Heart right ventricle (tissue), 16 donors: ENCODE results near the gene BRAF. TPM values are rescaled to one million over a fixed set of nuclear protein-coding genes. Genes with fewer than 3 reads are reported as not detected.

Experiments
- ATAC-seq, 8 donors: fragments of 200-7000 bp; cut with Tn5 transposase; one replicate each; pipeline ENCODE4 v1.9.1; 2020; ENCODE audit warnings: mild to moderate bottlenecking in 8 of 8, moderate library complexity in 8 of 8, moderate number of reproducible peaks in 1 of 8
- DNase-seq, 2 donors: peaks; one replicate each; pipeline ENCODE4 v3.0.0-alpha.2; 2020
- H3K27ac ChIP-seq, 10 donors: fragments of 200-600 bp; sonication (generic) in 2 of 10; one replicate each; pipeline versions ENCODE4 v1.5.0 to v1.8.0; 2020 to 2022; ENCODE audit warnings: mild to moderate bottlenecking in 3 of 10
- H3K27me3 ChIP-seq, 7 donors: fragments of 200-600 bp; one replicate each; pipeline ENCODE4 v1.8.0; 2021 to 2022; ENCODE audit warnings: mild to moderate bottlenecking in 2 of 7
- H3K36me3 ChIP-seq, 9 donors: fragments of 200-600 bp; sonication (generic) in 1 of 9; one replicate each; pipeline versions ENCODE4 v1.5.0 to v1.8.0; 2020 to 2022; ENCODE audit warnings: mild to moderate bottlenecking in 2 of 9
- H3K4me1 ChIP-seq, 9 donors: fragments of 200-600 bp; sonication (generic) in 1 of 9; one replicate each; pipeline versions ENCODE4 v1.5.0 to v1.8.0; 2020 to 2022; ENCODE audit warnings: mild to moderate bottlenecking in 4 of 9
- H3K4me3 ChIP-seq, 10 donors: fragments of 200-600 bp; sonication (generic) in 2 of 10; one replicate each; pipeline versions ENCODE4 v1.5.0 to v1.8.0; 2020 to 2022; ENCODE audit warnings: mild to moderate bottlenecking in 7 of 10, moderate library complexity in 2 of 10
- H3K9me3 ChIP-seq, 11 donors: fragments of 200-600 bp in 10 of 11; sonication (generic) in 2 of 11; one replicate each; pipeline versions ENCODE4 v1.5.0 to v1.8.0; 2013 to 2022; ENCODE audit warnings: mild to moderate bottlenecking in 2 of 11, control low read depth in 1 of 11, moderate library complexity in 1 of 11
- CTCF ChIP-seq, 9 donors: fragments of 200-600 bp; sonication (generic) in 2 of 9; IDR thresholded peaks; one replicate each; pipeline versions ENCODE4 v1.5.0 to v1.8.0; 2021 to 2022; ENCODE audit warnings: antibody characterized with exemption in 9 of 9, mild to moderate bottlenecking in 5 of 9, moderate library complexity in 1 of 9
- WGBS, 2 donors: extraction: QIAGEN DNeasy Blood & Tissue Kit; methylation state at CpG; one replicate each; pipeline ENCODE4 v1.1.7; 2013; ENCODE audit warnings: inconsistent platforms in 1 of 2; 5-methylcytosine and 5-hydroxymethylcytosine counted together
- intact Hi-C, 10 donors: fragments of 100-400 bp; cut with DNase I; formaldehyde crosslinking; loops; one replicate each; pipeline versions ENCODE4 v1.11.1 to v1.14.2; 2022
- polyA plus RNA-seq, 2 donors: library from polyadenylated mRNA; stranded (reverse); fragments of 200-250 nt; gene quantifications; one replicate each; pipeline ENCODE4 v1.2.3, GENCODE V29; 2013
- total RNA-seq, 10 donors: library from RNA; stranded (reverse); fragmentation: NEBNext Ultra II Directional in 3 of 10; extraction: Animal tissue kit (Norgen Biotek cat#: 25700) in 3 of 10; gene quantifications; one replicate each; pipeline versions ENCODE4 v1.2.1 to v1.2.4, GENCODE V29; 2021 to 2023
- donor health status: Arrhythmogenic right ventricular cardiomyopathy.
- donor health status: ischemic (EF 13 %, LVEDD 7.1; RV severe dilation, severe dysfunction).
- donor health status: healthy with polysubstance abuse.
- donor health status: DM: no; HTN: yes; CAD: no.
- donor health status: DM: no; HTN: no; CAD: no.
- donor health status: ischemic (EF 25% LVEDD 6.9; RV normal size, moderate dysfunction).
- donor health status: ischemic (EF 25% LVEDD 5.7; RV mildly dilated, moderate dysfunction).
- donor health status: healthy.
- donor health status: DM: yes; HTN: yes; CAD: no.
- donor health status: Ischemic cardiomyopathy.
- donor health status: ischemic (EF 35%, LVEDD 5.7; RV mildly dilated, moderate dysfunction).
- donor health status: nonischemic (EF 11% LVEDD 7.7; RV severe dilation, severe dysfunction).
- donor health status: DM: yes; HTN: yes; CAD: no.
- donor health status: PGD.
- donor health status: ischemic (EF 29% LVEDD 5.4; RV normal size, mild dysfunction).
- donor health status: nonischemic (EF 23%, LVEDD 6.1; RV moderate dilation, normal function).

The BRAF gene
- total and polyA plus RNA-seq, 12 donors, result 3.8 to 36.8 (median 23.2) TPM

GRCh38 chr7:140732416-140732815 lies 192.3 kb downstream of the BRAF start:
- H3K4me1 ChIP-seq, result no peaks in the 10 kb centered on the region
- 90 to 93% methylated on average over 2 of the region's 2 CpGs for WGBS, 2 donors
- peaks cover 0 to 74% (median 4%) of the 10 kb centered on the region in 9 donors for H3K36me3 ChIP-seq
- no peak for TF ChIP-seq CTCF (IDR thresholded peaks at IDR 0.05)
- H3K27me3 ChIP-seq, result no peaks in the 10 kb centered on the region
- no peak overlapping the region for H3K27ac ChIP-seq
- no peaks in the 10 kb centered on the region for H3K9me3 ChIP-seq
- intact Hi-C loops, result no loop called here
- ATAC-seq (no peak), DNase-seq (no peak)
- H3K4me3 ChIP-seq, result no peak overlapping the region

GRCh38 chr7:140726281-140726680 lies 198.4 kb downstream of the BRAF start:
- Histone ChIP-seq H3K27me3 (no peaks in the 10 kb centered on the region), H3K9me3 (no peaks in the 10 kb centered on the region), H3K4me1 (no peaks in the 10 kb centered on the region), H3K36me3 (peaks cover 0 to 68% (median 0%) of the 10 kb centered on the region in 9 donors), H3K4me3 (no peak overlapping the region), H3K27ac (no peak overlapping the region)
- DNase-seq (no peak), ATAC-seq (no peak)
- intact Hi-C loops, result no loop called here
- TF ChIP-seq CTCF (IDR thresholded peaks at IDR 0.05), result peak in 5 of 9 donors; percentile 17 to 37 (median 25)
- 79 to 83% methylated on average over 2 of the region's 2 CpGs for WGBS, 2 donors

GRCh38 chr7:140724706-140725105 lies 200.0 kb downstream of the BRAF start:
- TF ChIP-seq CTCF (IDR thresholded peaks at IDR 0.05), result no peak
- Histone ChIP-seq H3K36me3 (peaks cover 0 to 55% (median 0%) of the 10 kb centered on the region in 9 donors), H3K4me1 (peaks cover 0 to 5% (median 0%) of the 10 kb centered on the region in 9 donors), H3K27ac (no peak overlapping the region), H3K4me3 (no peak overlapping the region), H3K9me3 (no peaks in the 10 kb centered on the region), H3K27me3 (no peaks in the 10 kb centered on the region)
- ATAC-seq (no peak), DNase-seq (no peak)
- WGBS, 2 donors, result 99 to 100% methylated on average over 1 of the region's 1 CpG
- intact Hi-C loops, result no loop called here

- H3K4me1 ChIP-seq, result peaks cover 0 to 7% (median 0%) of the 10 kb centered on the region in 9 donors
- no peak overlapping the region for H3K27ac ChIP-seq
- DNase-seq (no peak), ATAC-seq (no peak)
- H3K4me3 ChIP-seq, result no peak overlapping the region
- intact Hi-C loops, result no loop called here
- H3K9me3 ChIP-seq, result no peaks in the 10 kb centered on the region
- 91 to 92% methylated on average over 3 of the region's 3 CpGs for WGBS, 2 donors
- no peak for TF ChIP-seq CTCF (IDR thresholded peaks at IDR 0.05)
- H3K36me3 ChIP-seq, result peaks cover 0 to 45% (median 0%) of the 10 kb centered on the region in 9 donors
- H3K27me3 ChIP-seq, result no peaks in the 10 kb centered on the region
Measured at GRCh38 chr7:140723574-140723973, 201.2 kb downstream of the BRAF start.
